Measurements from ENCODE around the gene KCNMA1. TPM values are rescaled to one million over a fixed set of nuclear protein-coding genes. Genes with fewer than 3 reads are reported as not detected.

Gene KCNMA1
- total RNA-seq, 1 donor: 77.8 TPM

GRCh38 chr10:77673101-77673500 lies 35.5 kb upstream of the KCNMA1 start:
- no peak for DNase-seq (ENCODE audit: insufficient read length, low spot score, missing footprints)
- Histone ChIP-seq H3K4me3 (ENCODE audit: insufficient read depth, low read length) (no peak overlapping the region), H3K9me3 (ENCODE audit: low read depth, low read length) (no peaks in the 10 kb centered on the region), H4K20me1 (ENCODE audit: insufficient read depth, low read length) (no peaks in the 10 kb centered on the region), H3K27ac (ENCODE audit: low read depth, low read length) (no peak overlapping the region), H3K79me2 (ENCODE audit: insufficient read depth, low read length) (no peaks in the 10 kb centered on the region), H3K36me3 (ENCODE audit: insufficient read depth, low read length) (no peaks in the 10 kb centered on the region), H3K4me1 (ENCODE audit: insufficient read depth, low read length) (no peaks in the 10 kb centered on the region), H3K4me2 (ENCODE audit: insufficient read depth, low read length) (no peak overlapping the region), H2AFZ (ENCODE audit: low read length) (no peak overlapping the region), H3K27me3 (ENCODE audit: insufficient read depth, low read length) (peaks cover 29% of the 10 kb centered on the region)
- no peak for TF ChIP-seq CTCF (IDR thresholded peaks at IDR 0.05; ENCODE audit: extremely low read depth, low read depth, low read length)

GRCh38 chr10:77671594-77672252 lies 34.1 kb upstream of the KCNMA1 start:
- Histone ChIP-seq H3K27me3 (ENCODE audit: insufficient read depth, low read length) (peaks cover 29% of the 10 kb centered on the region), H3K36me3 (ENCODE audit: insufficient read depth, low read length) (no peaks in the 10 kb centered on the region), H2AFZ (ENCODE audit: low read length) (no peak overlapping the region), H3K4me3 (ENCODE audit: insufficient read depth, low read length) (no peak overlapping the region), H3K9me3 (ENCODE audit: low read depth, low read length) (no peaks in the 10 kb centered on the region), H3K4me2 (ENCODE audit: insufficient read depth, low read length) (no peak overlapping the region), H3K79me2 (ENCODE audit: insufficient read depth, low read length) (no peaks in the 10 kb centered on the region), H3K4me1 (ENCODE audit: insufficient read depth, low read length) (peaks cover 2% of the 10 kb centered on the region), H4K20me1 (ENCODE audit: insufficient read depth, low read length) (no peaks in the 10 kb centered on the region), H3K27ac (ENCODE audit: low read depth, low read length) (no peak overlapping the region)
- DNase-seq (ENCODE audit: insufficient read length, low spot score, missing footprints): no peak
- no peak for TF ChIP-seq CTCF (IDR thresholded peaks at IDR 0.05; ENCODE audit: extremely low read depth, low read depth, low read length)

- no peak for TF ChIP-seq CTCF (IDR thresholded peaks at IDR 0.05; ENCODE audit: extremely low read depth, low read depth, low read length)
- no peak for DNase-seq (ENCODE audit: insufficient read length, low spot score, missing footprints)
- H3K4me2 ChIP-seq (ENCODE audit: insufficient read depth, low read length): no peak overlapping the region
- H3K9me3 ChIP-seq (ENCODE audit: low read depth, low read length): no peaks in the 10 kb centered on the region
- no peaks in the 10 kb centered on the region for H3K79me2 ChIP-seq (ENCODE audit: insufficient read depth, low read length)
- no peak overlapping the region for H2AFZ ChIP-seq (ENCODE audit: low read length)
- H3K36me3 ChIP-seq (ENCODE audit: insufficient read depth, low read length): no peaks in the 10 kb centered on the region
- H3K4me1 ChIP-seq (ENCODE audit: insufficient read depth, low read length): peaks cover 6% of the 10 kb centered on the region
- H3K27me3 ChIP-seq (ENCODE audit: insufficient read depth, low read length): peaks cover 29% of the 10 kb centered on the region
- H4K20me1 ChIP-seq (ENCODE audit: insufficient read depth, low read length): no peaks in the 10 kb centered on the region
- H3K4me3 ChIP-seq (ENCODE audit: insufficient read depth, low read length): no peak overlapping the region
- no peak overlapping the region for H3K27ac ChIP-seq (ENCODE audit: low read depth, low read length)
These were observed 33.3 kb upstream of the KCNMA1 start for GRCh38 chr10:77670817-77671443.

GRCh38 chr10:77669892-77670291 lies 32.3 kb upstream of the KCNMA1 start:
- peak; percentile 80 for DNase-seq (ENCODE audit: insufficient read length, low spot score, missing footprints)
- Histone ChIP-seq H3K27ac (ENCODE audit: low read depth, low read length) (no peak overlapping the region), H3K4me1 (ENCODE audit: insufficient read depth, low read length) (peaks cover 6% of the 10 kb centered on the region), H4K20me1 (ENCODE audit: insufficient read depth, low read length) (no peaks in the 10 kb centered on the region), H3K27me3 (ENCODE audit: insufficient read depth, low read length) (peaks cover 34% of the 10 kb centered on the region), H3K79me2 (ENCODE audit: insufficient read depth, low read length) (no peaks in the 10 kb centered on the region), H3K4me2 (ENCODE audit: insufficient read depth, low read length) (no peak overlapping the region), H3K9me3 (ENCODE audit: low read depth, low read length) (no peaks in the 10 kb centered on the region), H3K36me3 (ENCODE audit: insufficient read depth, low read length) (no peaks in the 10 kb centered on the region), H2AFZ (ENCODE audit: low read length) (no peak overlapping the region), H3K4me3 (ENCODE audit: insufficient read depth, low read length) (no peak overlapping the region)
- no peak for TF ChIP-seq CTCF (IDR thresholded peaks at IDR 0.05; ENCODE audit: extremely low read depth, low read depth, low read length)

Data from osteoblast (primary cell).